DOHH2 (cell line): ENCODE measurements around the gene SNRPB2.

Experiments
- H3F3A ChIP-seq: fragments of 200-600 bp; sonication (generic), shearing (Covaris generic); 2 replicates; pipeline ENCODE4 v1.6.0; 2016; ENCODE audit warnings: antibody characterized with exemption, mild to moderate bottlenecking; ENCODE audit not compliant: control insufficient read depth, insufficient read depth
- H3K27ac ChIP-seq: fragments of 200-600 bp; sonication (generic); 2 replicates; pipeline ENCODE4 v1.5.1; 2014; ENCODE audit warnings: low read depth, mild to moderate bottlenecking, low read length, moderate library complexity
- H3K27me3 ChIP-seq: fragments of 200-600 bp; sonication (generic); 2 replicates; pipeline ENCODE4 v1.6.1; 2014; ENCODE audit warnings: mild to moderate bottlenecking, low read length, mixed read lengths; ENCODE audit not compliant: control insufficient read depth
- H3K36me3 ChIP-seq: fragments of 200-600 bp; sonication (generic); 2 replicates; pipeline ENCODE4 v1.6.1; 2014; ENCODE audit warnings: mild to moderate bottlenecking, low read length, moderate library complexity, mixed read lengths; ENCODE audit not compliant: control insufficient read depth
- H3K4me1 ChIP-seq: fragments of 200-600 bp; sonication (generic); 2 replicates; pipeline ENCODE4 v1.6.1; 2014; ENCODE audit warnings: mild to moderate bottlenecking, low read length, mixed read lengths; ENCODE audit not compliant: control insufficient read depth
- H3K4me2 ChIP-seq: fragments of 200-600 bp; sonication (generic); 2 replicates; pipeline ENCODE4 v1.6.0; 2014; ENCODE audit warnings: mild to moderate bottlenecking, low read length, moderate library complexity
- H3K4me3 ChIP-seq: fragments of 200-600 bp; sonication (generic); 2 replicates; pipeline ENCODE4 v1.5.1; 2014; ENCODE audit warnings: mild to moderate bottlenecking, low read length, mixed read lengths
- H3K79me2 ChIP-seq: fragments of 200-600 bp; sonication (generic); 2 replicates; pipeline ENCODE4 v1.6.1; 2014; ENCODE audit warnings: mild to moderate bottlenecking, low read length, mixed read lengths; ENCODE audit not compliant: control insufficient read depth
- H3K9me2 ChIP-seq: fragments of 200-600 bp; sonication (generic); replicated peaks from 2 replicates; pipeline ENCODE4 v1.6.1; 2014; ENCODE audit warnings: mild to moderate bottlenecking, low read length, mixed read lengths; ENCODE audit not compliant: control insufficient read depth
- H3K9me3 ChIP-seq: fragments of 200-600 bp; sonication (generic); 2 replicates; pipeline ENCODE4 v1.6.1; 2014; ENCODE audit warnings: antibody characterized with exemption, low read length, mixed read lengths; ENCODE audit not compliant: control insufficient read depth, insufficient read depth
- H4K20me1 ChIP-seq: fragments of 200-600 bp; sonication (generic); 2 replicates; pipeline ENCODE4 v1.6.0; 2014; ENCODE audit warnings: low read depth, mild to moderate bottlenecking, antibody characterized with exemption, low read length, moderate library complexity; ENCODE audit not compliant: control insufficient read depth, insufficient read depth
- CTCF ChIP-seq: fragments of 200-600 bp; sonication (generic); IDR thresholded peaks from one replicate; pipeline ENCODE4 v1.5.1; 2014; ENCODE audit warnings: antibody characterized with exemption, mild to moderate bottlenecking, low read depth, low read length; ENCODE audit not compliant: poor library complexity, severe bottlenecking
- EZH2phosphoT487 ChIP-seq: fragments of 200-600 bp; sonication (generic); IDR thresholded peaks from 2 replicates; pipeline ENCODE4 v1.6.1; 2017; ENCODE audit warnings: borderline replicate concordance, mild to moderate bottlenecking, antibody characterized with exemption, low read length, moderate library complexity, mixed read lengths

SNRPB2 gene

GRCh38 chr20:16761305-16761829 is 31.5 kb downstream of the SNRPB2 start:
- H3K9me2 ChIP-seq, result no peaks in the 10 kb centered on the region

GRCh38 chr20:16764560-16764959 is 34.7 kb downstream of the SNRPB2 start:
- TF ChIP-seq CTCF (no peak), EZH2phosphoT487 (no peak)
- H3K4me2 ChIP-seq, result no peak overlapping the region
- no peaks in the 10 kb centered on the region for H4K20me1 ChIP-seq
- no peaks in the 10 kb centered on the region for H3F3A ChIP-seq
- peaks cover 20% of the 10 kb centered on the region for H3K27me3 ChIP-seq
- H3K36me3 ChIP-seq, result no peaks in the 10 kb centered on the region
- no peaks in the 10 kb centered on the region for H3K4me1 ChIP-seq
- no peak overlapping the region for H3K27ac ChIP-seq
- no peaks in the 10 kb centered on the region for H3K79me2 ChIP-seq
- H3K9me2 ChIP-seq, result no peaks in the 10 kb centered on the region
- no peak overlapping the region for H3K4me3 ChIP-seq
- no peaks in the 10 kb centered on the region for H3K9me3 ChIP-seq

More at GRCh38 chr20:16761305-16761829, 31.5 kb downstream of the SNRPB2 start:
- H3F3A ChIP-seq, result no peaks in the 10 kb centered on the region
- H3K9me3 ChIP-seq, result no peaks in the 10 kb centered on the region
- no peaks in the 10 kb centered on the region for H4K20me1 ChIP-seq
- H3K4me2 ChIP-seq, result no peak overlapping the region
- H3K27ac ChIP-seq, result no peak overlapping the region
- no peaks in the 10 kb centered on the region for H3K4me1 ChIP-seq
- TF ChIP-seq EZH2phosphoT487, result no peak
- TF ChIP-seq CTCF, result peak; percentile 66
- H3K4me3 ChIP-seq, result no peak overlapping the region
- H3K79me2 ChIP-seq, result no peaks in the 10 kb centered on the region
- H3K27me3 ChIP-seq, result peaks cover 25% of the 10 kb centered on the region
- no peaks in the 10 kb centered on the region for H3K36me3 ChIP-seq

DNA sequence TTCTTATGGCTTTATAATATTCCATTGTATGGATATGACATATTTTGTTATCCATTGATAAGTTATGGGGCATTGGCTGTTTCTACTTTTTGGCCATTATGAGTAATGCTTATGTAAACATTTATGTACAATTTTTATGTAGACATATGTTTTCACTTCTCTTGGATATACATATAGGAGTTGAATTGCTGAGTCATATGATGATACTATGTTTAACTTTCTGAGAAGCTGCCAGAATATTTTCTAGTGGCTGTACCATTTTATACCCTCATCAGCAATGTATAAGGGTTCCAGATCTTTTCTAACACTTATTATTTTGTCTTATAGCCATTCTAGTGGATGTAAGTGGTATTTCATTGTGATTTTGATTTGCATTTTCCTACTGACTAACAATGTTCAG is 41.4 kb downstream of the SNRPB2 start:
- Histone ChIP-seq H4K20me1 (no peaks in the 10 kb centered on the region), H3K36me3 (no peaks in the 10 kb centered on the region), H3K4me2 (no peak overlapping the region), H3K27me3 (peaks cover 1% of the 10 kb centered on the region; the same call in 1 of the 2 replicates), H3F3A (no peaks in the 10 kb centered on the region), H3K9me3 (no peaks in the 10 kb centered on the region), H3K4me3 (no peak overlapping the region), H3K79me2 (no peaks in the 10 kb centered on the region), H3K4me1 (no peaks in the 10 kb centered on the region), H3K9me2 (no peaks in the 10 kb centered on the region), H3K27ac (no peak overlapping the region)
- TF ChIP-seq EZH2phosphoT487 (no peak), CTCF (no peak)

DNA sequence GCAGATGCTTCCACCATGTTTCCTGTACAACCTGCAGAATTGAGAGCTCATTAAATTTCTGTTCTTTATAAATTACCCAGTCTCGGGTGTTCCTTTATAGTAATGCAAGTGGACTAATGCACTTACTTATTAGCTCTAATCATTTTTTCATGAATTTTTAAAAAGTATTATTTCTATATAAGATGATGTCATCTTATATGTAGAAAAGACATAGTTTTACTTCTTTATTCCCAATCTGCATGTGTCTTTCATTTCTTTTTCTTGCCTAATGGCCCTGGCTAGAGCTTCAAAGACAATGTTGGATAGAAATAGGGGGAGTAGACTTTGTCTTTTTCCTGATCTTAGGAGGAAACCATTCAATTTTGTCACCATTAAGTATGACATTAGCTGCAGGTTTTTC is 46.1 kb downstream of the SNRPB2 start:
- Histone ChIP-seq H3K27me3 (no peaks in the 10 kb centered on the region), H3K9me3 (no peaks in the 10 kb centered on the region), H3F3A (no peaks in the 10 kb centered on the region), H3K27ac (no peak overlapping the region), H3K4me3 (no peak overlapping the region), H3K36me3 (no peaks in the 10 kb centered on the region), H3K4me1 (no peaks in the 10 kb centered on the region), H3K4me2 (no peak overlapping the region), H3K9me2 (no peaks in the 10 kb centered on the region), H4K20me1 (no peaks in the 10 kb centered on the region), H3K79me2 (no peaks in the 10 kb centered on the region)
- TF ChIP-seq CTCF (no peak), EZH2phosphoT487 (no peak)
